Esophagus squamous epithelium (tissue), 4 donors: ENCODE results near the gene EGFL7.

Experiments used
- CTCF ChIP-seq, 6 experiments: fragments of 450-650 bp in 4 of 6; fragments of 200-600 bp in 2 of 6; sonication (generic) in 2 of 6; IDR thresholded peaks; one replicate each; pipeline ENCODE4 v1.5.1; 2016 to 2019; ENCODE audit warnings: antibody characterized with exemption in 6 of 6, mild to moderate bottlenecking in 4 of 6, moderate library complexity in 4 of 6
- POLR2A ChIP-seq, 4 donors: fragments of 450-650 bp; IDR thresholded peaks; one replicate each; pipeline ENCODE4 v1.6.1; 2017; ENCODE audit warnings: antibody characterized with exemption in 4 of 4, mild to moderate bottlenecking in 4 of 4, moderate library complexity in 3 of 4

GRCh38 chr9:136707849-136708517 lies 45.3 kb downstream of the EGFL7 start:
- TF ChIP-seq CTCF (IDR thresholded peaks at IDR 0.05) (no peak), POLR2A (IDR thresholded peaks at IDR 0.05) (no peak)
